DOHH2 (cell line): ENCODE measurements around the gene POLN.

Experiments used
- H3F3A ChIP-seq: fragments of 200-600 bp; sonication (generic), shearing (Covaris generic); 2 replicates; pipeline ENCODE4 v1.6.0; 2016; ENCODE audit warnings: antibody characterized with exemption, mild to moderate bottlenecking; ENCODE audit not compliant: control insufficient read depth, insufficient read depth
- H3K27ac ChIP-seq: fragments of 200-600 bp; sonication (generic); 2 replicates; pipeline ENCODE4 v1.5.1; 2014; ENCODE audit warnings: low read depth, mild to moderate bottlenecking, low read length, moderate library complexity
- H3K27me3 ChIP-seq: fragments of 200-600 bp; sonication (generic); 2 replicates; pipeline ENCODE4 v1.6.1; 2014; ENCODE audit warnings: mild to moderate bottlenecking, low read length, mixed read lengths; ENCODE audit not compliant: control insufficient read depth
- H3K36me3 ChIP-seq: fragments of 200-600 bp; sonication (generic); 2 replicates; pipeline ENCODE4 v1.6.1; 2014; ENCODE audit warnings: mild to moderate bottlenecking, low read length, moderate library complexity, mixed read lengths; ENCODE audit not compliant: control insufficient read depth
- H3K4me1 ChIP-seq: fragments of 200-600 bp; sonication (generic); 2 replicates; pipeline ENCODE4 v1.6.1; 2014; ENCODE audit warnings: mild to moderate bottlenecking, low read length, mixed read lengths; ENCODE audit not compliant: control insufficient read depth
- H3K4me2 ChIP-seq: fragments of 200-600 bp; sonication (generic); 2 replicates; pipeline ENCODE4 v1.6.0; 2014; ENCODE audit warnings: mild to moderate bottlenecking, low read length, moderate library complexity
- H3K4me3 ChIP-seq: fragments of 200-600 bp; sonication (generic); 2 replicates; pipeline ENCODE4 v1.5.1; 2014; ENCODE audit warnings: mild to moderate bottlenecking, low read length, mixed read lengths
- H3K79me2 ChIP-seq: fragments of 200-600 bp; sonication (generic); 2 replicates; pipeline ENCODE4 v1.6.1; 2014; ENCODE audit warnings: mild to moderate bottlenecking, low read length, mixed read lengths; ENCODE audit not compliant: control insufficient read depth
- H3K9me2 ChIP-seq: fragments of 200-600 bp; sonication (generic); replicated peaks from 2 replicates; pipeline ENCODE4 v1.6.1; 2014; ENCODE audit warnings: mild to moderate bottlenecking, low read length, mixed read lengths; ENCODE audit not compliant: control insufficient read depth
- H3K9me3 ChIP-seq: fragments of 200-600 bp; sonication (generic); 2 replicates; pipeline ENCODE4 v1.6.1; 2014; ENCODE audit warnings: antibody characterized with exemption, low read length, mixed read lengths; ENCODE audit not compliant: control insufficient read depth, insufficient read depth
- H4K20me1 ChIP-seq: fragments of 200-600 bp; sonication (generic); 2 replicates; pipeline ENCODE4 v1.6.0; 2014; ENCODE audit warnings: low read depth, mild to moderate bottlenecking, antibody characterized with exemption, low read length, moderate library complexity; ENCODE audit not compliant: control insufficient read depth, insufficient read depth
- CTCF ChIP-seq: fragments of 200-600 bp; sonication (generic); IDR thresholded peaks from one replicate; pipeline ENCODE4 v1.5.1; 2014; ENCODE audit warnings: antibody characterized with exemption, mild to moderate bottlenecking, low read depth, low read length; ENCODE audit not compliant: poor library complexity, severe bottlenecking
- EZH2phosphoT487 ChIP-seq: fragments of 200-600 bp; sonication (generic); IDR thresholded peaks from 2 replicates; pipeline ENCODE4 v1.6.1; 2017; ENCODE audit warnings: borderline replicate concordance, mild to moderate bottlenecking, antibody characterized with exemption, low read length, moderate library complexity, mixed read lengths

POLN gene

DNA sequence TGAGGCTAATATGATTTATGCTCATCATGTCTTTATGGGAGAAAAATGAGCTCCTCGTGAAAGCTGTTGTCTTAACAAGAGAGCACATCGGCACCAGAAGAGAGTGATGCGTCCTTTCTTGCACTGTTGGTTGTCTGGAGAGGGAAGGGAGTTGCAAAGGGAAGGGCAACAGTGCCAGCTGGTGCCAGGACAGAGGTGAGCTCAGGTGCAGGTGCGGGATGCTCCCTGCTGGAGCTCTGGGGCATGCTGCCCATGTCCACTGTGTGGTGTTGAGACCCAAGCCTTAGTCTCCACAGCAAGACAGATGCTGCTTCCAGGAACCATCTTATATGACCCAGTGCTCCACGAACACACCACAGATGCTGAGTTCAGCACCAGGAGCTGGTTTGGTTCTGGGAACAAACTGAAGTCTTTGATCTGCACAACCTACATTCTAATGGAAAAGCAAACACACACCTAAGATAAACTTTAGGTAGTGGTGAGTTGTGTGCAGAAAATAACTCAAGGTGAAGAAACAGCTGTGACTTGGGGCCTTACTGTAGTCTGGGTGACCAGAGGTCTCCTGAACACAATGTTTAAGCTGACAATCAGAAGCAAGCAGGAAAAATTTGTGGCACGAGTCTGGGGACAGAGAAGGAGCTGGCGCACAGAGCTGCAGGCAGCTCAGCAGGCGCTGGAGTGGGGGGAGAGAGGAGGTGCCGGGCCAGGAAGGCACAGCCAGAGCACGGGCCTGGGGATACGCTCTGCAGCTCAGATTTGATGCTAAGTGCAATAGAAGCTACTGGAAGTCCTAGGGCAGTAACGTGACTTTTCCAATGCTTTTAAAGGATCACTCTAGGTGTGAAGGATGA is 73.2 kb downstream of the POLN start:
- Histone ChIP-seq H3K4me1 (no peaks in the 10 kb centered on the region), H3K36me3 (no peaks in the 10 kb centered on the region), H3K79me2 (no peaks in the 10 kb centered on the region), H3F3A (no peaks in the 10 kb centered on the region), H3K4me2 (no peak overlapping the region), H3K9me2 (no peaks in the 10 kb centered on the region), H3K27ac (no peak overlapping the region), H3K4me3 (no peak overlapping the region), H4K20me1 (no peaks in the 10 kb centered on the region), H3K27me3 (no peaks in the 10 kb centered on the region), H3K9me3 (no peaks in the 10 kb centered on the region)
- no peak for TF ChIP-seq CTCF
- TF ChIP-seq EZH2phosphoT487 = no peak

DNA sequence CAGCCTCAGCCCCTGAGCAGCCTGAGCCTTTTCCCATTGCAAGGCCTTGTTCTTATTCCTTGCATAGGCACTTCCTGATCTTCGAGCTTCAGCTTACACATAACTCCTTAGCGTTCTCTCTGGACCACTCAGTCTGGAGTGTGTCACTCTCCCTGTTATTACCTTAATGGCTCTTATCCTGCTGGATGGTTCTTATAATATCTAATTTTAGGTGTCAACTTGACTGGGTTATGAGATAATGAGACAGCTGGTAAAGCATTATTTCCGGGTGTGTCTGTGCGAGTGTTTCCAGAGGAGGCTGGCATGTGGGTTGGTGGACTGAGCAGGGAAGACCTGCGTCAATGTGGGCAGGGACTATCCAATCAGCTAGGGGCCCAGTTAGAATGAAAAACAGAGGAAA is 75.7 kb downstream of the POLN start:
- no peak overlapping the region for H3K4me3 ChIP-seq
- no peaks in the 10 kb centered on the region for H3K79me2 ChIP-seq
- no peaks in the 10 kb centered on the region for H4K20me1 ChIP-seq
- H3F3A ChIP-seq = no peaks in the 10 kb centered on the region
- H3K9me3 ChIP-seq = no peaks in the 10 kb centered on the region
- no peak overlapping the region for H3K4me2 ChIP-seq
- no peaks in the 10 kb centered on the region for H3K36me3 ChIP-seq
- no peaks in the 10 kb centered on the region for H3K4me1 ChIP-seq
- no peak overlapping the region for H3K27ac ChIP-seq
- H3K9me2 ChIP-seq = no peaks in the 10 kb centered on the region
- no peaks in the 10 kb centered on the region for H3K27me3 ChIP-seq
- no peak for TF ChIP-seq CTCF
- TF ChIP-seq EZH2phosphoT487 = no peak

DNA sequence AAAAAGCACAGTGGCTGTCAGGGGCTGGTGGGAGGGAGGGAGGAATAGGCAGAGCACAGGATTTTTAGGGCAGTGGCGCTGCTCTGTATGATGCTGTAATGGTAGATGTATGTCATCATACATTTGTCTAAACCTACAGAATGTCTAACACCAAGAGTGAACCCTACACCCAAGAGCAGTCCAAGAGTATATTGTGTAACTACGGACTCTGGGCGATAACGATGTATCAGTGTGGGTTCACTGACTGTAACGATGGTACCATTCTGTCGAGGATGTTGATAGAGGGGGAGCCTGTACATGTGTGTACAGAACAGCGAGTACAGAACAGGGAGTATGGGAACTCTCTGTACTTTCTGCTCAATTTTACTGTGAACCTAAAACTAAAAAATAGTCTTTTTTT is 76.5 kb downstream of the POLN start:
- no peak for TF ChIP-seq CTCF
- TF ChIP-seq EZH2phosphoT487 = no peak
- H3K9me3 ChIP-seq = no peaks in the 10 kb centered on the region
- no peaks in the 10 kb centered on the region for H3K9me2 ChIP-seq
- H3K4me1 ChIP-seq = no peaks in the 10 kb centered on the region
- H3K27me3 ChIP-seq = no peaks in the 10 kb centered on the region
- H3K4me2 ChIP-seq = no peak overlapping the region
- no peaks in the 10 kb centered on the region for H3F3A ChIP-seq
- no peaks in the 10 kb centered on the region for H3K79me2 ChIP-seq
- H3K36me3 ChIP-seq = no peaks in the 10 kb centered on the region
- H4K20me1 ChIP-seq = no peaks in the 10 kb centered on the region
- H3K27ac ChIP-seq = no peak overlapping the region
- no peak overlapping the region for H3K4me3 ChIP-seq
